Left ventricle myocardium inferior (tissue), 1 donor: ENCODE measurements around the gene CCSER1. TPM values are rescaled to one million over a fixed set of nuclear protein-coding genes. Genes with fewer than 3 reads are reported as not detected.

Experiments used
- DNase-seq: peaks from one replicate; pipeline ENCODE4 v3.0.0-alpha.2; 2020
- H3K27ac ChIP-seq: fragments of 200-600 bp; replicated peaks from 2 replicates; pipeline ENCODE4 v1.8.0; 2021
- H3K27me3 ChIP-seq: fragments of 200-600 bp; 2 replicates; pipeline ENCODE4 v1.8.0; 2021; ENCODE audit warnings: low read depth
- H3K36me3 ChIP-seq: fragments of 200-600 bp; 2 replicates; pipeline ENCODE4 v1.8.0; 2021
- H3K4me1 ChIP-seq: fragments of 200-600 bp; 2 replicates; pipeline ENCODE4 v1.8.0; 2021
- H3K4me3 ChIP-seq: fragments of 200-600 bp; 2 replicates; pipeline ENCODE4 v1.8.0; 2021; ENCODE audit warnings: mild to moderate bottlenecking, moderate library complexity
- H3K9me3 ChIP-seq: fragments of 200-600 bp; replicated peaks from 2 replicates; pipeline ENCODE4 v1.8.0; 2021
- intact Hi-C: fragments of 100-400 bp; cut with micrococcal nuclease; formaldehyde crosslinking; loops from one replicate; pipeline ENCODE4 v1.11.0; 2022
- total RNA-seq: library from RNA; stranded (reverse); fragmentation: NEBNext Ultra II Directional; extraction: Animal tissue kit (Norgen Biotek cat#: 25700); gene quantifications from one replicate; pipeline ENCODE4 v1.2.1, GENCODE V29; 2021
- TF ChIP-seq, protein P1 (sequence below): fragments of 200-600 bp; IDR thresholded peaks from 2 replicates; pipeline ENCODE4 v1.8.0; 2021; ENCODE audit warnings: antibody characterized with exemption, mild to moderate bottlenecking, borderline replicate concordance
- donor health status: DM: no; HTN: yes; CAD: no; lungs with severe emphysema.

Gene CCSER1
- total RNA-seq, 1 donor from 2014 or later, result 13.2 TPM

DNA sequence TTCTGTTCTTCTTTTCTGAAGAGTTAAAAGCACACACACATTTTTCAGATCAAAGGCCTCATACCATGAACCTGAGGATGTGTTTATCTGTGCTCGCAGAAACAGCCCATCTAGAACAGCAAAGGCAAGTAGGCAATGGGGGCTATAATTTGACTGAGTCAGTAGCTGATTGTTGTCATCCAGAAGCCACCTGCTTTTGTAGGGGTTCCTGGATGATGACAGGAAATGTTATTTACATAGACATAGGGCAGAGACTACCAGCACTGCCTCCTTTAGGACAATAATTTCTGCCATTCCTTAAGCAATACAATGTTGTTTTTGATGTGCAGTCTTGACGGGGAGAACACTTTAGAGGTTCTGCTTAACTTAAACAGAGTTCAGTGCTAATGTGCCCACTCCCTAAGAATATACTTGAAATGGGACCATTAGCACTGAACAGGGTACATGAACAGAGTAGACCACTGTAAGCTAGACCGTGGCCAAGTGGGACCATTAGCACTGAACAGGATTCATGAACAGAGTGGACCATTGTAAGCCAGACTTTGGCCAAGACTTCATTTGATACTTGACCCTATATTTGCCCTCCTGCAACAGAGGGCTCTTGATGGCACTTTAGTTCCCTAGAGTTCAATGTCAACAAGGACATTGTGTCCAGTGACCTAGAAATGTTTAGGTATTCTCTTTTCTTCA lies 42.8 kb upstream of the CCSER1 start:
- H3K27ac ChIP-seq, result no peak overlapping the region
- H3K27me3 ChIP-seq, result no peaks in the 10 kb centered on the region
- no peaks in the 10 kb centered on the region for H3K36me3 ChIP-seq
- intact Hi-C loops, result no loop called here
- H3K9me3 ChIP-seq, result no peaks in the 10 kb centered on the region
- no peaks in the 10 kb centered on the region for H3K4me1 ChIP-seq
- no peak overlapping the region for H3K4me3 ChIP-seq
- DNase-seq, result no peak
- TF ChIP-seq, protein P1, sequence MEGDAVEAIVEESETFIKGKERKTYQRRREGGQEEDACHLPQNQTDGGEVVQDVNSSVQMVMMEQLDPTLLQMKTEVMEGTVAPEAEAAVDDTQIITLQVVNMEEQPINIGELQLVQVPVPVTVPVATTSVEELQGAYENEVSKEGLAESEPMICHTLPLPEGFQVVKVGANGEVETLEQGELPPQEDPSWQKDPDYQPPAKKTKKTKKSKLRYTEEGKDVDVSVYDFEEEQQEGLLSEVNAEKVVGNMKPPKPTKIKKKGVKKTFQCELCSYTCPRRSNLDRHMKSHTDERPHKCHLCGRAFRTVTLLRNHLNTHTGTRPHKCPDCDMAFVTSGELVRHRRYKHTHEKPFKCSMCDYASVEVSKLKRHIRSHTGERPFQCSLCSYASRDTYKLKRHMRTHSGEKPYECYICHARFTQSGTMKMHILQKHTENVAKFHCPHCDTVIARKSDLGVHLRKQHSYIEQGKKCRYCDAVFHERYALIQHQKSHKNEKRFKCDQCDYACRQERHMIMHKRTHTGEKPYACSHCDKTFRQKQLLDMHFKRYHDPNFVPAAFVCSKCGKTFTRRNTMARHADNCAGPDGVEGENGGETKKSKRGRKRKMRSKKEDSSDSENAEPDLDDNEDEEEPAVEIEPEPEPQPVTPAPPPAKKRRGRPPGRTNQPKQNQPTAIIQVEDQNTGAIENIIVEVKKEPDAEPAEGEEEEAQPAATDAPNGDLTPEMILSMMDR, result no peak

DNA sequence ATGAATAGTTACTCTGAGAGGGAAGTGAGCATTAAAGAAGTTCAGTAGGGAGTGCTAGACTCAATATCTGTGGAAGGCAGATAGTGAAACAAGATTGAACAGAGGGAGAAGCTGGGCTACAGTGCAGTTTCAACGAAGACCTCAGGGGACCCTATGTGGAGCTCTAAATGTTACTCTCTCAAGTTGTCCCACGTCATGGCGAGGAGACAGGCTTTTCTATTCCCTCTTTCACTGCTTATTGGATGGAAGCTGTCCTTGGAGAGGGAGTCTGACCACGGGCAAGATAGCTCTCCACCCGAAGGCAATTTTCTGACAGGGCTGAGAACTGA lies 42.3 kb upstream of the CCSER1 start:
- H3K27ac ChIP-seq, result no peak overlapping the region
- no peaks in the 10 kb centered on the region for H3K36me3 ChIP-seq
- no peaks in the 10 kb centered on the region for H3K9me3 ChIP-seq
- intact Hi-C loops, result no loop called here
- no peaks in the 10 kb centered on the region for H3K27me3 ChIP-seq
- H3K4me3 ChIP-seq, result no peak overlapping the region
- TF ChIP-seq, protein P1, result no peak
- H3K4me1 ChIP-seq, result no peaks in the 10 kb centered on the region
- no peak for DNase-seq

DNA sequence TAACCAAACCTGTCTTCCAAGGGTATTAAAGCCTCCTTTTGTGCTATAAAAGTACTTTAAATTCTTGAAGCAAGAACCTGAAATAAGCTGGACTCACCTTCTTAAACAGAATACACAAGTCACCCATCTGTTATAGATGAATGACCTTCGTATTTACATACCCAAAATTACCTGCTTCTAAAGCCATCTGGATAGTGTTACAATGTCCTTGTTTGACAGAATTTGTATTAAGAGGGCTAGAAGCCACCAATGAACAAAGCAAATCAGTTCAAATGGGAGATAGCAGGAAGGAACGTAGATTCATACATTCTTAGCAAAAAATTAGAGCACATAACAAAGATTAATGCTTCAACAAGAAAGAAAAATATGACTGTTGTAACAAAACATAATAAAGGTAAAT lies 33.7 kb upstream of the CCSER1 start:
- H3K27ac ChIP-seq, result no peak overlapping the region
- no peak for DNase-seq
- no peaks in the 10 kb centered on the region for H3K4me1 ChIP-seq
- H3K9me3 ChIP-seq, result no peaks in the 10 kb centered on the region
- H3K27me3 ChIP-seq, result no peaks in the 10 kb centered on the region
- TF ChIP-seq, protein P1, result no peak
- intact Hi-C loops, result no loop called here
- H3K36me3 ChIP-seq, result no peaks in the 10 kb centered on the region
- no peak overlapping the region for H3K4me3 ChIP-seq

DNA sequence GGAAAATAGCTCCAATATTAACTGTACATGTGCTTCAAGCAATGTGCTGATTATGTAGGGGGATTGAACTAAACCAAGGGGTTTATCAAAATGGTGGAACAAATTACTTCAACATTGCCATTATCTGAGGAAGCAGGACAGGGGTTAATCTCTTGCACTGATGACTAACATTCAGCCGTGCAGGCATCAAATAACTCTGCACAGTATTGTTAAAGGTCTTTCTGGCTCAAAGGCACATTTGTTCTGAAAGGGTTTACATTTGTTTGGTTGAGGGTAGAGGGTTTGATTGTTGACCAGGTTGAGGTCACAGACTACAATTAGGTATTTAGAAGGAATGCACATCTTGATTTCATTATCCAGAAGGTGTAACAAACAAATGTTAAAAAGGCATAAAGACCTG lies 32.2 kb upstream of the CCSER1 start:
- H3K4me3 ChIP-seq, result no peak overlapping the region
- H3K9me3 ChIP-seq, result no peaks in the 10 kb centered on the region
- intact Hi-C loops, result no loop called here
- TF ChIP-seq, protein P1, result no peak
- H3K27me3 ChIP-seq, result no peaks in the 10 kb centered on the region
- DNase-seq, result no peak
- no peaks in the 10 kb centered on the region for H3K4me1 ChIP-seq
- no peaks in the 10 kb centered on the region for H3K36me3 ChIP-seq
- no peak overlapping the region for H3K27ac ChIP-seq

DNA sequence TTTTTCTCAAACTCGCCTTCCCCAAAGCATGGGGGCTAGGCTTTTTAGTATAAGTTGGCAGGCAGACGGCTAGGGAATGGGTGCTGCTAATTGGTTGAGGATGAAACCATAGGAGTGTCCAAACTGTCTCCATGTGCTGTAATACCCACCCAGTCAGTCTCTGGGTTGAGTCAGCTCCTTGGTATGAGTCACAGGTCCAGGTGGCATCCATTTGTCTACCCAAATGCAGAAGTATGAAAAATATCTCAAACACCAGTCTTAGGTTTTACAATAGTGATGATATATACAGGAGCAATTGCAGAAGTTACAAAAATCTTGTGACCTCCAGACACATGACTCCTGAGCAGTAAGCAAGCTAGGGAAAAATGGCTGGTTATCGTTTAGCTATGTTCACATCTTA lies 27.4 kb upstream of the CCSER1 start:
- Histone ChIP-seq H3K36me3 (no peaks in the 10 kb centered on the region), H3K27ac (no peak overlapping the region), H3K4me3 (no peak overlapping the region), H3K4me1 (no peaks in the 10 kb centered on the region), H3K27me3 (no peaks in the 10 kb centered on the region), H3K9me3 (no peaks in the 10 kb centered on the region)
- intact Hi-C loops, result no loop called here
- no peak for DNase-seq
- TF ChIP-seq, protein P1, result no peak
